HCT116 (cell line): ENCODE results near the gene SHH. TPM values are rescaled to one million over a fixed set of nuclear protein-coding genes. Genes with fewer than 3 reads are reported as not detected.

ENCODE experiments used
- ATAC-seq: fragments of 200-7000 bp; cut with Tn5 transposase; 2 replicates; pipeline ENCODE4 v1.9.1; 2020; ENCODE audit warnings: mild to moderate bottlenecking, moderate library complexity
- BruUV-seq: library from RNA; stranded (reverse); fragments of 400-500 nt; replicated peaks from 2 replicates; lab custom pipeline; 2021; lab: Mats Ljungman, UMichigan
- CTCF ChIA-PET: fragments of 300-600 bp; sonication (Branson Sonifier 250); formaldehyde crosslinking; loops from one replicate; lab custom pipeline; 2021; ENCODE audit warnings: antibody characterized with exemption; lab: Charles Lee
- POLR2A ChIA-PET: fragments of 300-600, 350-600 bp; sonication (Branson Sonifier 250); formaldehyde crosslinking; loops from one replicate; lab custom pipeline; 2021; ENCODE audit warnings: antibody characterized with exemption; lab: Charles Lee
- RAD21 ChIA-PET, 2 experiments: fragments of 300-600 bp; sonication (Branson Sonifier 250); formaldehyde crosslinking; loops; one replicate each; lab custom pipeline; 2023; ENCODE audit warnings: low total read pairs in 2 of 2; ENCODE audit not compliant: uncharacterized antibody in 2 of 2, unreplicated experiment in 2 of 2, low non-redundant PET in 1 of 2; lab: Charles Lee
- DNase-seq: peaks from one replicate; pipeline ENCODE4 v3.0.0-alpha.2; 2010; ENCODE audit warnings: low read depth, low spot score
- H2AFZ ChIP-seq: fragments of 200-600 bp; shearing (Covaris generic), sonication (generic); 2 replicates; pipeline ENCODE4 v1.6.1; 2017; ENCODE audit warnings: low read depth, mixed run types, mixed read lengths, antibody characterized with exemption, low read length; ENCODE audit not compliant: poor library complexity, severe bottlenecking
- H3K27ac ChIP-seq: 2 replicates; pipeline ENCODE4 v1.5.1; 2012; ENCODE audit warnings: low read depth, low read length
- H3K27me3 ChIP-seq: fragments of 200-600 bp; sonication (generic); 2 replicates; pipeline ENCODE4 v1.6.1; 2016; ENCODE audit warnings: mixed run types, low read length, mixed read lengths; ENCODE audit not compliant: insufficient read depth
- H3K36me3 ChIP-seq, 2 experiments: fragments of 200-500 bp in 1 of 2; fragments of 200-600 bp in 1 of 2; sonication (Bioruptor generic) in 1 of 2; sonication (generic) in 1 of 2; 2 replicates each; pipeline versions ENCODE4 v1.5.1 to v1.6.1; 2014 to 2016; ENCODE audit warnings: low read length in 2 of 2, inconsistent platforms in 1 of 2, mixed read lengths in 1 of 2, mixed run types in 1 of 2; ENCODE audit not compliant: insufficient read depth in 2 of 2, control insufficient read depth in 1 of 2
- H3K4me1 ChIP-seq, 2 experiments: fragments of 200-600 bp in 1 of 2; sonication (generic) in 1 of 2; 2 replicates each; pipeline versions ENCODE4 v1.5.1 to v1.6.1; 2012 to 2017; ENCODE audit warnings: low read length in 2 of 2, inconsistent platforms in 1 of 2, mild to moderate bottlenecking in 1 of 2, mixed read lengths in 1 of 2, mixed run types in 1 of 2, moderate library complexity in 1 of 2; ENCODE audit not compliant: insufficient read depth in 2 of 2, control insufficient read depth in 1 of 2
- H3K4me2 ChIP-seq: fragments of 200-600 bp; sonication (generic); 2 replicates; pipeline ENCODE4 v1.6.1; 2017; ENCODE audit warnings: mixed run types, low read length, mixed read lengths
- H3K4me3 ChIP-seq, 2 experiments: fragments of 200-600 bp in 1 of 2; sonication (generic) in 1 of 2; replicated peaks in 1 of 2; 2 replicates each; pipeline ENCODE4 v1.5.1; 2011 to 2016; ENCODE audit warnings: low read length in 2 of 2, control low read depth in 1 of 2, low read depth in 1 of 2, mild to moderate bottlenecking in 1 of 2, mixed read lengths in 1 of 2, mixed run types in 1 of 2
- H3K79me2 ChIP-seq: fragments of 200-600 bp; sonication (generic); 2 replicates; pipeline ENCODE4 v1.6.1; 2017; ENCODE audit warnings: mild to moderate bottlenecking, mixed run types, low read length, moderate library complexity, mixed read lengths; ENCODE audit not compliant: insufficient read depth
- H3K9ac ChIP-seq: fragments of 200-600 bp; sonication (generic); 2 replicates; pipeline ENCODE4 v1.6.1; 2016; ENCODE audit warnings: low read length, mixed read lengths
- H3K9me2 ChIP-seq: fragments of 200-600 bp; sonication (generic), shearing (Covaris generic); 2 replicates; pipeline ENCODE4 v1.6.1; 2017; ENCODE audit warnings: mixed run types, mild to moderate bottlenecking, moderate library complexity; ENCODE audit not compliant: insufficient read depth
- H3K9me3 ChIP-seq, 2 experiments: fragments of 200-500 bp in 1 of 2; fragments of 200-600 bp in 1 of 2; sonication (Bioruptor generic) in 1 of 2; sonication (generic) in 1 of 2; 2 replicates each; pipeline ENCODE4 v1.6.1; 2014 to 2017; ENCODE audit warnings: low read length in 2 of 2, mixed read lengths in 2 of 2, inconsistent platforms in 1 of 2, low read depth in 1 of 2, mild to moderate bottlenecking in 1 of 2, mixed run types in 1 of 2, moderate library complexity in 1 of 2; ENCODE audit not compliant: control insufficient read depth in 1 of 2, insufficient read depth in 1 of 2
- H4K20me1 ChIP-seq: fragments of 200-600 bp; sonication (generic), shearing (Covaris generic); 2 replicates; pipeline ENCODE4 v1.6.1; 2017; ENCODE audit warnings: mixed run types, mild to moderate bottlenecking, moderate library complexity; ENCODE audit not compliant: insufficient read depth
- CBX3 ChIP-seq: IDR thresholded peaks from 2 replicates; pipeline ENCODE4 v1.6.1; 2012; ENCODE audit warnings: low read depth
- CEBPB ChIP-seq: IDR thresholded peaks from 2 replicates; pipeline ENCODE4 v1.6.1; 2012; ENCODE audit warnings: low read depth
- EGR1 ChIP-seq: IDR thresholded peaks from 2 replicates; pipeline ENCODE4 v1.6.1; 2012; ENCODE audit warnings: low read depth
- EZH2 ChIP-seq: fragments of 200-600 bp; sonication (generic); IDR thresholded peaks from 2 replicates; pipeline ENCODE4 v1.6.1; 2017; ENCODE audit warnings: antibody characterized with exemption, mixed run types
- FOSL1 ChIP-seq: IDR thresholded peaks from 2 replicates; pipeline ENCODE4 v1.6.1; 2012; ENCODE audit warnings: low read depth
- JUND ChIP-seq: IDR thresholded peaks from 2 replicates; pipeline ENCODE4 v1.6.1; 2012
- POLR2AphosphoS5 ChIP-seq: IDR thresholded peaks from 2 replicates; pipeline ENCODE4 v1.6.1; 2011; ENCODE audit warnings: mild to moderate bottlenecking, low read depth, low read length, moderate library complexity
- RAD21 ChIP-seq: IDR thresholded peaks from 2 replicates; pipeline ENCODE4 v1.6.1; 2012; ENCODE audit warnings: low read depth, mild to moderate bottlenecking
- SIN3A ChIP-seq: IDR thresholded peaks from 2 replicates; pipeline ENCODE4 v1.6.1; 2012; ENCODE audit warnings: low read depth
- SP1 ChIP-seq: IDR thresholded peaks from 2 replicates; pipeline ENCODE4 v1.6.1; 2012; ENCODE audit warnings: low read depth
- SRF ChIP-seq: IDR thresholded peaks from 2 replicates; pipeline ENCODE4 v1.6.1; 2012; ENCODE audit warnings: low read depth
- TCF7L2 ChIP-seq: IDR thresholded peaks from 2 replicates; pipeline ENCODE4 v1.7.0; 2011; ENCODE audit warnings: borderline replicate concordance, inconsistent platforms; ENCODE audit not compliant: insufficient read depth, insufficient read length; ENCODE audit errors: extremely low read depth
- YY1 ChIP-seq: IDR thresholded peaks from 2 replicates; pipeline ENCODE4 v1.6.1; 2011; ENCODE audit warnings: low read length, low read depth, moderate library complexity, mild to moderate bottlenecking; ENCODE audit not compliant: insufficient replicate concordance; ENCODE audit errors: extremely low read depth
- ZFX ChIP-seq: fragments of 450-650 bp; IDR thresholded peaks from 2 replicates; pipeline ENCODE4 v1.6.1; 2017
- ZNF274 ChIP-seq: fragments of 200-500 bp; sonication (Bioruptor generic); IDR thresholded peaks from 2 replicates; pipeline ENCODE4 v1.6.1; 2014; ENCODE audit warnings: mild to moderate bottlenecking, low read depth, low read length, inconsistent platforms
- intact Hi-C: fragments of 100-400 bp; cut with micrococcal nuclease; formaldehyde crosslinking; loops from 2 replicates; pipeline ENCODE4 v1.10.0; 2022
- total RNA-seq: library from RNA; stranded (reverse); gene quantifications from one replicate; pipeline ENCODE4 v1.2.1, GENCODE V29; 2021; ENCODE audit not compliant: unreplicated experiment
- TF ChIP-seq, protein P1 (sequence below): IDR thresholded peaks from 2 replicates; pipeline ENCODE4 v1.6.1; 2012
- TF ChIP-seq, protein P2 (sequence below), 3 experiments: fragments of 200-600 bp in 1 of 3; sonication (generic) in 1 of 3; IDR thresholded peaks in 2 of 3; conservative IDR thresholded peaks in 1 of 3; 2 replicates each; pipeline ENCODE4 v1.5.1; 2012 to 2017; ENCODE audit warnings: low read depth in 2 of 3, low read length in 2 of 3, antibody characterized with exemption in 1 of 3, borderline replicate concordance in 1 of 3, control low read depth in 1 of 3, mild to moderate bottlenecking in 1 of 3, mixed read lengths in 1 of 3, mixed run types in 1 of 3, moderate library complexity in 1 of 3; ENCODE audit not compliant: insufficient read depth in 1 of 3
- TF ChIP-seq, protein P3 (sequence below): IDR thresholded peaks from 2 replicates; pipeline ENCODE4 v1.6.1; 2011; ENCODE audit warnings: mild to moderate bottlenecking, low read length, moderate library complexity; ENCODE audit not compliant: insufficient replicate concordance; ENCODE audit errors: extremely low read depth
- TF ChIP-seq, protein P4 (sequence below): IDR thresholded peaks from 2 replicates; pipeline ENCODE4 v1.6.1; 2012
- TF ChIP-seq, protein P5 (sequence below): IDR thresholded peaks from 2 replicates; pipeline ENCODE4 v1.6.1; 2012; ENCODE audit warnings: low read depth

SHH gene
- total RNA-seq, 1 experiment from 2014 or later, result 0.32 TPM

DNA sequence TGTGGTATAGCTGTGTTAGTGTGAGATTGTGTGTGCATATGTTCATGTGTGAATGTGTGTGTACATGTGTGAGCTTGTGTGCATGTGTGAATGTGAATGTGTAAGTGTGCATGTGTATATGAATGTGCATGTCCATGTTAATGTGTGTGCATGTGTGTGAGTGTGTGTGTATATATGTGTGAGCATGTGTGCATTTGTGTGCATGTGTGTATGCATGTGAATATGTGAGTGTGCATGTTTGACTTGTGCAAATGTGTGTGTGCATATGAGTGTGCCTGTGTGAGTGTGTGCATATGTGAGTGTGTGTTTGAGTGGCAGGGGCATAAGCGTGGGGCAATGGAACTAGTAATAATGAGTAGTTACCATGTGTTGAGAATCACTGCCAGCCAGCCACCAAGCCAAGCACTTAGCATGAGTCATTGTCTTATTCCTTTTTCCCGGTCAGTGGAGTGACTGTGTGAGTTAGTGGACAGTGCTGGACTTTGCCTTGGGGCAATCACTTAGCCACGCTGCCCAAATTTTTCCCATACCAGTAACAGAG is 46.3 kb upstream of the SHH start:
- no peaks in the 10 kb centered on the region for H3K9me3 ChIP-seq
- peaks cover 24% of the 10 kb centered on the region for H3K27me3 ChIP-seq
- no peak overlapping the region for H3K27ac ChIP-seq
- 0 out of 2 replicates have a peak, but pooled peaks have one; percentile 35 for ATAC-seq
- DNase-seq, result no peak
- BruUV-seq, result no TSS peak
- no peak overlapping the region for H3K4me2 ChIP-seq
- H3K4me3 ChIP-seq, result no peak overlapping the region
- H3K4me1 ChIP-seq, result peaks cover 9 to 26% of the 10 kb centered on the region in 2 experiments; a peak in 2 of 4 replicates
- CTCF ChIA-PET, result no interaction called here
- POLR2A ChIA-PET, result no interaction called here
- TF ChIP-seq, protein P1, sequence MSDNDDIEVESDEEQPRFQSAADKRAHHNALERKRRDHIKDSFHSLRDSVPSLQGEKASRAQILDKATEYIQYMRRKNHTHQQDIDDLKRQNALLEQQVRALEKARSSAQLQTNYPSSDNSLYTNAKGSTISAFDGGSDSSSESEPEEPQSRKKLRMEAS, result peak; percentile 34; the same call in 1 of the 2 replicates
- TF ChIP-seq SRF (no peak), SIN3A (no peak), POLR2AphosphoS5 (no peak), CBX3 (no peak), FOSL1 (0 out of 2 replicates have a peak, but pooled peaks have one; percentile 25), ZFX (no peak), SP1 (0 out of 2 replicates have a peak, but pooled peaks have one; percentile 16), EZH2 (no peak), CEBPB (no peak), YY1 (no peak), TCF7L2 (no peak), RAD21 (no peak), JUND (peak; percentile 32), ZNF274 (no peak), EGR1 (no peak)
- TF ChIP-seq, protein P2, sequence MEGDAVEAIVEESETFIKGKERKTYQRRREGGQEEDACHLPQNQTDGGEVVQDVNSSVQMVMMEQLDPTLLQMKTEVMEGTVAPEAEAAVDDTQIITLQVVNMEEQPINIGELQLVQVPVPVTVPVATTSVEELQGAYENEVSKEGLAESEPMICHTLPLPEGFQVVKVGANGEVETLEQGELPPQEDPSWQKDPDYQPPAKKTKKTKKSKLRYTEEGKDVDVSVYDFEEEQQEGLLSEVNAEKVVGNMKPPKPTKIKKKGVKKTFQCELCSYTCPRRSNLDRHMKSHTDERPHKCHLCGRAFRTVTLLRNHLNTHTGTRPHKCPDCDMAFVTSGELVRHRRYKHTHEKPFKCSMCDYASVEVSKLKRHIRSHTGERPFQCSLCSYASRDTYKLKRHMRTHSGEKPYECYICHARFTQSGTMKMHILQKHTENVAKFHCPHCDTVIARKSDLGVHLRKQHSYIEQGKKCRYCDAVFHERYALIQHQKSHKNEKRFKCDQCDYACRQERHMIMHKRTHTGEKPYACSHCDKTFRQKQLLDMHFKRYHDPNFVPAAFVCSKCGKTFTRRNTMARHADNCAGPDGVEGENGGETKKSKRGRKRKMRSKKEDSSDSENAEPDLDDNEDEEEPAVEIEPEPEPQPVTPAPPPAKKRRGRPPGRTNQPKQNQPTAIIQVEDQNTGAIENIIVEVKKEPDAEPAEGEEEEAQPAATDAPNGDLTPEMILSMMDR (IDR thresholded peaks at IDR 0.05 in 2 of 3, conservative IDR thresholded peaks at IDR 0.05 in 1 of 3; ENCODE audit: borderline replicate concordance in 1 of 3, insufficient read depth in 1 of 3, low read depth in 2 of 3, low read length in 2 of 3), result no peak
- TF ChIP-seq, protein P3, sequence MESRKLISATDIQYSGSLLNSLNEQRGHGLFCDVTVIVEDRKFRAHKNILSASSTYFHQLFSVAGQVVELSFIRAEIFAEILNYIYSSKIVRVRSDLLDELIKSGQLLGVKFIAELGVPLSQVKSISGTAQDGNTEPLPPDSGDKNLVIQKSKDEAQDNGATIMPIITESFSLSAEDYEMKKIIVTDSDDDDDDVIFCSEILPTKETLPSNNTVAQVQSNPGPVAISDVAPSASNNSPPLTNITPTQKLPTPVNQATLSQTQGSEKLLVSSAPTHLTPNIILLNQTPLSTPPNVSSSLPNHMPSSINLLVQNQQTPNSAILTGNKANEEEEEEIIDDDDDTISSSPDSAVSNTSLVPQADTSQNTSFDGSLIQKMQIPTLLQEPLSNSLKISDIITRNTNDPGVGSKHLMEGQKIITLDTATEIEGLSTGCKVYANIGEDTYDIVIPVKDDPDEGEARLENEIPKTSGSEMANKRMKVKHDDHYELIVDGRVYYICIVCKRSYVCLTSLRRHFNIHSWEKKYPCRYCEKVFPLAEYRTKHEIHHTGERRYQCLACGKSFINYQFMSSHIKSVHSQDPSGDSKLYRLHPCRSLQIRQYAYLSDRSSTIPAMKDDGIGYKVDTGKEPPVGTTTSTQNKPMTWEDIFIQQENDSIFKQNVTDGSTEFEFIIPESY, result no peak
- TF ChIP-seq, protein P4, sequence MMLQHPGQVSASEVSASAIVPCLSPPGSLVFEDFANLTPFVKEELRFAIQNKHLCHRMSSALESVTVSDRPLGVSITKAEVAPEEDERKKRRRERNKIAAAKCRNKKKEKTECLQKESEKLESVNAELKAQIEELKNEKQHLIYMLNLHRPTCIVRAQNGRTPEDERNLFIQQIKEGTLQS, result no peak
- TF ChIP-seq, protein P5, sequence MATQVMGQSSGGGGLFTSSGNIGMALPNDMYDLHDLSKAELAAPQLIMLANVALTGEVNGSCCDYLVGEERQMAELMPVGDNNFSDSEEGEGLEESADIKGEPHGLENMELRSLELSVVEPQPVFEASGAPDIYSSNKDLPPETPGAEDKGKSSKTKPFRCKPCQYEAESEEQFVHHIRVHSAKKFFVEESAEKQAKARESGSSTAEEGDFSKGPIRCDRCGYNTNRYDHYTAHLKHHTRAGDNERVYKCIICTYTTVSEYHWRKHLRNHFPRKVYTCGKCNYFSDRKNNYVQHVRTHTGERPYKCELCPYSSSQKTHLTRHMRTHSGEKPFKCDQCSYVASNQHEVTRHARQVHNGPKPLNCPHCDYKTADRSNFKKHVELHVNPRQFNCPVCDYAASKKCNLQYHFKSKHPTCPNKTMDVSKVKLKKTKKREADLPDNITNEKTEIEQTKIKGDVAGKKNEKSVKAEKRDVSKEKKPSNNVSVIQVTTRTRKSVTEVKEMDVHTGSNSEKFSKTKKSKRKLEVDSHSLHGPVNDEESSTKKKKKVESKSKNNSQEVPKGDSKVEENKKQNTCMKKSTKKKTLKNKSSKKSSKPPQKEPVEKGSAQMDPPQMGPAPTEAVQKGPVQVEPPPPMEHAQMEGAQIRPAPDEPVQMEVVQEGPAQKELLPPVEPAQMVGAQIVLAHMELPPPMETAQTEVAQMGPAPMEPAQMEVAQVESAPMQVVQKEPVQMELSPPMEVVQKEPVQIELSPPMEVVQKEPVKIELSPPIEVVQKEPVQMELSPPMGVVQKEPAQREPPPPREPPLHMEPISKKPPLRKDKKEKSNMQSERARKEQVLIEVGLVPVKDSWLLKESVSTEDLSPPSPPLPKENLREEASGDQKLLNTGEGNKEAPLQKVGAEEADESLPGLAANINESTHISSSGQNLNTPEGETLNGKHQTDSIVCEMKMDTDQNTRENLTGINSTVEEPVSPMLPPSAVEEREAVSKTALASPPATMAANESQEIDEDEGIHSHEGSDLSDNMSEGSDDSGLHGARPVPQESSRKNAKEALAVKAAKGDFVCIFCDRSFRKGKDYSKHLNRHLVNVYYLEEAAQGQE, result no peak
- H2AFZ ChIP-seq, result no peak overlapping the region
- intact Hi-C loops, result no loop called here
- no peaks in the 10 kb centered on the region for H3K79me2 ChIP-seq
- no peaks in the 10 kb centered on the region for H4K20me1 ChIP-seq
- H3K9ac ChIP-seq, result no peak overlapping the region
- no peaks in the 10 kb centered on the region for H3K36me3 ChIP-seq
- no peaks in the 10 kb centered on the region for H3K9me2 ChIP-seq
- RAD21 ChIA-PET, result no interaction called here
